ENCODE measurements around the gene XPOT. TPM values are rescaled to one million over a fixed set of nuclear protein-coding genes. Genes with fewer than 3 reads are reported as not detected.

The XPOT gene
- total RNA-seq, 2 experiments from 2014 or later = 88.2 to 93.4 TPM

DNA sequence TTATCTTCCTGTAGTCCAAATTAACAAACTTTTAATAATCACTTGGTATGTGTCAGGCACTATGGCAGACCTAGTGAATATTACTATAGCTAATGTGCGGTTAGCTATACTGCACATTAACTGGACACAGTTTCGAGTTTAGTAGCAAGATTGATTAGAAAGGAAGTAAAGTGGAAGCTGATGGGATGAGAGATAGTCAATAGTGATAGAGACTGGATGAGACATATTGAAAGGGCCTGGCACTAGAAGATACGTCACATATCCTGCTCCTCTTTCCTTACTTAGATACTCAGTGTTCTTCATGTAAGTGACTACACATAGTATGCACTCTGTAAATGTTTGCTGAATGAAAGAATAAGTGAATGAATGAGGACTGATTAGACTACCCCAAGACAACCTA is 53.3 kb downstream of the XPOT start:
- Mint-ChIP-seq H3K36me3 (ENCODE audit: low read depth) (peaks cover 35% of the 10 kb centered on the region), H3K27ac (no peak overlapping the region)
- POLR2A ChIA-PET = no interaction called here

DNA sequence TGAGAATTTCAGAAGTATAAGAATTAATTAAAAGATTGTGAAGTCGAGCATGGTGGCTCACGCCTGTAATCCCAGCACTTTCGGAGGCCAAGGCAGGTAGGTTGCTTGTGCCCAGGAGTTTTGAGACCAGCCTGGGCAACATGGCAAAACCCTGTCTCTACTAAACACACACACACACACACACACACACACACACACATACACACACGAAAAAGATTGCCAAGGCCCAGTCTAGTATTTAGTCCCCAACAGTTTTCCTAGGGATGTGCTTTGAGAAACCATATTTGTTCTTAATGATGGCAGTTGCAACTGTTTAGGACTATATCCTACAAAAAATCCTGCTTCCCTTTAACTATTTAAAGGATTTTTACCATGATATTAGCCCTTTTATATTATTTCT is 53.7 kb downstream of the XPOT start:
- Mint-ChIP-seq H3K4me3 (no peak overlapping the region), H3K27ac (no peak overlapping the region), H3K4me1 (peaks cover 44% of the 10 kb centered on the region), H3K27me3 (no peaks in the 10 kb centered on the region), H3K9me3 (no peaks in the 10 kb centered on the region), H3K36me3 (ENCODE audit: low read depth) (peaks cover 32% of the 10 kb centered on the region)
- no peak for DNase-seq
- ChIA-PET CTCF (no interaction called here), POLR2A (no interaction called here)

More for the DNA sequence above, 53.3 kb downstream of the XPOT start:
- DNase-seq = no peak
- Mint-ChIP-seq H3K27me3 (no peaks in the 10 kb centered on the region), H3K4me1 (peaks cover 46% of the 10 kb centered on the region), H3K4me3 (no peak overlapping the region), H3K9me3 (no peaks in the 10 kb centered on the region)
- CTCF ChIA-PET = interaction anchor here (0.6 kb wide), 1 partner anchor 157 kb away, joined by 3 read pairs; no protein-coding TSS in a partner anchor

DNA sequence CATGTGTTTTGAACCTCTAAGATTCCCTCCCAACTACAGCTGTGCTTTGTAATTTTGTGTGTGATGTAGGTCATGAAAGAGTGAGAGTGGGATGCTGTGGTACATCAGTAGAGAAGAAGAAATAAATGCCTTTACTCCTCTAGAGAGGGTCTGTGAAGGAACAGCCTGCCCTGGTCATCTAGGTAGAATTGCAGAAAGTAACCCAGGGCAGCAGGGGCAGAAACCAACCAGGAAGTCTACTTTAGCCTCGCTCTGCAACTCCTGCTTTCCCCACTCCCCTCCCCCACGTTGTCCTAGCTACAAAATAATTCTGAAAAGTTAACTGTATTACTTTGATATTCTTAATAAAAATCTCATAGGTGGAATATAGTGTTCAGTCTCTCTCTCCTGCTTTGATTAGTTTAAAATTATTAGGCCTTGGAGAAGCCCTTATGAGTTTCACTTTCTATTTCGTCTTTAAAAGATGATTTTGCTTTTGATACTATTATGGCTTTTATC is 55.3 kb downstream of the XPOT start:
- ChIA-PET POLR2A (interaction anchor here (0.6 kb wide), 1 partner anchor 49 kb away, joined by 3 read pairs; no protein-coding TSS in a partner anchor), CTCF (interaction anchor here (0.6 to 1.1 kb wide), 3 partner anchors 12 to 143 kb away, joined by 3 read pairs; no protein-coding TSS in a partner anchor)
- Mint-ChIP-seq H3K4me3 (peak overlapping the region; percentile 78), H3K9me3 (no peaks in the 10 kb centered on the region), H3K27ac (peak overlapping the region; percentile 95), H3K27me3 (no peaks in the 10 kb centered on the region), H3K4me1 (peaks cover 34% of the 10 kb centered on the region), H3K36me3 (ENCODE audit: low read depth) (peaks cover 33% of the 10 kb centered on the region)
- peak; percentile 12 for DNase-seq

DNA sequence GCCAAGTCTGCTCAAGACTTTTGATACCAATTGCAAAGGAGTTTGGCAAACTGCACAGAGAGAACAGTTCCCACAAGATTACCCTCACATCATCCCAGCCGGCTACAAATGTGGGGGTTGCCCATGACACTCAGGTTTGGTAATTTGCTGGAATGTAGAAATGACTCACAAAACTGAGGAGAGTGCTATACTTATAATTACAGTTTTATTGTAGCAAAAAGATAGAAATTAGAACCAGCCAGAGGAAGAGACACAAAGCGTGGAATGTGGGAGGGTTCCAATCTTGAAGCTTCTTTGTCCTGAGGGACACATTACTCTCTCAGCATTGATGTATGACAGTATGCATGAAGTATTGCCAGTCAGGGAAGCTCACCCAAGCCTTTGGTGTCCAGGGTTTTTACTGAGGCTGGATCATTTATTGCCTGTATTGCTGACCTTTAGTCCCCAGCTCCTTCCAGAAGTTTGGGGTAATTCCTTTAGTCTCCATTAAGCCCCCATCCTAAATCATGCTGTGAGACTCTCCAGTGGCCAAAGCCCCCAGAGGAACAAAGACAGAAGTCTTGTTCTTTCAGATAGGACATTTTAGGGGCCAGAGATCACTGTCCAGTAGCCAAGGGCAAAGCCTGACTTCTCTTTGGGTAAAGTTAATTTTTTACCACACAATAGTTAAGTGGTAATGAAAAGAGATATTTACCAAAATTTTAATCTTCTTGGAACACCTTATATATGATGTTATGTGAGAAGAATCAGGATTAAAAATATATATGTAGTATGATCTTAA is 57.6 kb downstream of the XPOT start:
- no peaks in the 10 kb centered on the region for H3K9me3 Mint-ChIP-seq
- H3K36me3 Mint-ChIP-seq (ENCODE audit: low read depth) = peaks cover 39% of the 10 kb centered on the region
- no peak for DNase-seq
- CTCF ChIA-PET = no interaction called here
- no peak overlapping the region for H3K4me3 Mint-ChIP-seq
- no peaks in the 10 kb centered on the region for H3K27me3 Mint-ChIP-seq
- H3K4me1 Mint-ChIP-seq = peaks cover 23% of the 10 kb centered on the region
- POLR2A ChIA-PET = no interaction called here
- H3K27ac Mint-ChIP-seq = no peak overlapping the region

DNA sequence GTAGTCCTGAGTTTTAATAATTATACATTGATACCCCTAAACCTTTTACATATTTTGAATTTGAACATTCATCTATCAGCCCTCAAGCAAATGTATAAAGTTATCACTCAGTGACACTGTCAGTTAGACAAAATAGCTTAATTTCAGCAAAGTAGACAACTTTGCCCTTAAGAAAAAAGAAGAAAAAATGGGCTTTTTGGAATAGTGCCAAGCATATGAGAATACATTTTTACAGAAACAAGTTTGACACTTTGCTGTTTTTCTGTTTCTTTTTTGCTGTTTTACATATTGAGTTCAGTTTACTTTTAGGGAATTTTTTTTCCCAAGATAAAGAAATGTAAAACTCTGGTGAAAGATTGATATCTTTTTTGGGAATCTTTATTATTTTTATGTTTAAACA is 62.0 kb downstream of the XPOT start:
- no peak for DNase-seq
- ChIA-PET CTCF (no interaction called here), POLR2A (no interaction called here)
- no peaks in the 10 kb centered on the region for H3K9me3 Mint-ChIP-seq
- no peaks in the 10 kb centered on the region for H3K4me1 Mint-ChIP-seq
- H3K27ac Mint-ChIP-seq = no peak overlapping the region
- H3K36me3 Mint-ChIP-seq (ENCODE audit: low read depth) = peaks cover 42% of the 10 kb centered on the region
- no peaks in the 10 kb centered on the region for H3K27me3 Mint-ChIP-seq
- no peak overlapping the region for H3K4me3 Mint-ChIP-seq

DNA sequence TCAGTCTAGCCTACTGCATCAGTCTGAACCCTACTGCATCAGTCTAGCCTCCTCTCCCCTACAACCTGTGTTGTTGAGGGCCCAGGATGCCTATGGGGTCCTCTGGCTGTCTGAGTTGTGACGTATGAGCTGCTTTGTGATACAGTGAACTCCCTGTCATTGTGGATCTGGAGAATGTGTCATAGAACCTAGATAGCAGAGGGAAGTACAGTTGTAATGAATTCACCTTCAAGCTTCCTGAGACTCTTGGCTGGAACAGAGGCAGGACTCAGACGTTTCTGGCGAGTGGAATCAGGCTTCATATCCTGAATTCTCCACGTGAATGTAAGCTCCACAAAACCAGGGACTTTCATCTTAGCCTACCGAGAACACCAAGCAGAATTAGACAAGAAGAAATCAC is 64.8 kb downstream of the XPOT start:
- CTCF ChIA-PET = interaction anchor here (0.7 to 1.1 kb wide), 4 partner anchors 14 to 1337 kb away, joined by 3 to 6 read pairs (median 4); no protein-coding TSS in a partner anchor
- no peak for DNase-seq
- Mint-ChIP-seq H3K4me3 (no peak overlapping the region), H3K36me3 (ENCODE audit: low read depth) (peaks cover 56% of the 10 kb centered on the region), H3K27me3 (no peaks in the 10 kb centered on the region), H3K4me1 (no peaks in the 10 kb centered on the region), H3K9me3 (no peaks in the 10 kb centered on the region), H3K27ac (no peak overlapping the region)
- POLR2A ChIA-PET = no interaction called here

DNA sequence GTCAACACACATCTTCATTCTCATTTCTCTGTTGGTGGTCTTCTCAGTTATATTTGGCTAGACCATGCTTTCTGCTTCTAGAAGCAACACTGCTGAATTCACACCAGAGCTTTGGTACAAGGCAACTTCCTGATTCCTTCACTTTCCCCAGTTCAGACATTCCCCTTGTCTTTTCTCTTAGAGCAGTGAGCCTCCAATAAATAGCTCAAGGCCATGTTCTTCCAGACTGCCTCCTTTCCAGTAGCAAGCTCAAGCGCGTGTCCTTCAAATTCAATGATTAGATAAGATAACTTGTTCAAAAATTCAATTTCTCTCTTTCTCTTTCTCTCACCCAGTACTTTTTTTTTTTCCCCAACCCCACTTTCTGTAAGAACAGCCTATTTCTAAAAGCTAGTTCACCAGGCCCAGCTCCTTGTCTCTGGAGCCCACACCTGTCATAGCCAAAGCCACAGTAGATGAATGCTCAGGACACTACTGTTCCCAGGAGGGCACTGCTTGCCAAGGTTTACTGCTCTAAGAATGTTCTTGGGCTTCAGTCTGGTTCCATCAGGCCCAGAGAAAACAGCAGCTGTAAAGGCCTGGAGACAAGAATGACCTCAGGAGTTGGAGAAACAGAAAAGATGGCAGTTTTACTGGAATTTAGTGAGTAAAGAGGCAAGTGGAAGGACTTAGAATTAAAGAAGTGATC is 65.4 kb downstream of the XPOT start:
- ChIA-PET CTCF (interaction anchor here (0.7 to 1.1 kb wide), 3 partner anchors 16 to 1337 kb away, joined by 3 to 6 read pairs (median 5); no protein-coding TSS in a partner anchor), POLR2A (no interaction called here)
- H3K4me1 Mint-ChIP-seq = no peaks in the 10 kb centered on the region
- no peak overlapping the region for H3K4me3 Mint-ChIP-seq
- H3K27me3 Mint-ChIP-seq = no peaks in the 10 kb centered on the region
- DNase-seq = no peak
- no peaks in the 10 kb centered on the region for H3K9me3 Mint-ChIP-seq
- peaks cover 59% of the 10 kb centered on the region for H3K36me3 Mint-ChIP-seq (ENCODE audit: low read depth)
- H3K27ac Mint-ChIP-seq = peak overlapping the region; percentile 37

DNA sequence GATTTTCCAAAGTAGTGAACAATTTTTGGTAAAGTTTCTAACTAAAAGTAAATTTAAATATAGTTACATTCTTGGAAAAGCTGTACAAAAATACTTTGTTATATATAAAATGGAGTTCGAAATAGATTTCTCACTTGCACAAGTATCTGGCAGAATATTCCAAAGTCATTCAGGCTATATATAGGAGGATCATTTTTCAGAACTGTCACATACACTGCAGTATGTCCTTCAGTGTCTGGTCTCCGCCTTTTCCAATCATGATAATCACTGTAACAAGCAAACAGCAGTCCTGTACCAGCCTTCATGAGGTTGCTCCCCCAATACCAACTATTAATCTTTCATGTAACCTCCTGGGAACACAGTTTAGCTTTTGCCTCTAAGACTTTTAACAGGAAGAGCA is 66.3 kb downstream of the XPOT start:
- POLR2A ChIA-PET = no interaction called here
- H3K27ac Mint-ChIP-seq = no peak overlapping the region
- CTCF ChIA-PET = interaction anchor here (1.1 kb wide), 1 partner anchor 209 kb away, joined by 3 read pairs; no protein-coding TSS in a partner anchor

DNA sequence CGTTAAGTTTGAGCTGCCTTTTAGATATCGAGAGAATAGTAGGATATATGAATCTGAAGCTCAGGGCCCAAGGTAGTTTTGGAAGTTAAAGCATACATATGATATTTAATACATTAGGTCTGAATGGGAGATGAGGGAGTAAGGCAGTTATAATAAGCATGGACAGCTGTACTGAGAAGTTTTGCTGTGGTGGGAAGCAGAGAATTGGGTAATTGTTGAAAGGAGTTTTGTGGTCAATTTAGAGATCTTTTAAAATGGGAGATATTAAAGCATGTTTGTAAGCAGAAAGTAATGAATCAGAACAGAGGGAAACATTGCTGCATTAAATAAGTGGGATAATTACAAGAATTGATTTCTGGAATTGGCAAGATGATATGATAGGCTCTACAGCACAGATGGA is 69.0 kb downstream of the XPOT start:
- Mint-ChIP-seq H3K4me3 (no peak overlapping the region), H3K4me1 (no peaks in the 10 kb centered on the region), H3K9me3 (peaks cover 15% of the 10 kb centered on the region), H3K27ac (no peak overlapping the region), H3K36me3 (ENCODE audit: low read depth) (peaks cover 71% of the 10 kb centered on the region), H3K27me3 (no peaks in the 10 kb centered on the region)
- ChIA-PET CTCF (interaction anchor here (0.9 to 1.2 kb wide), 2 partner anchors 10 to 29 kb away, joined by 3 read pairs; no protein-coding TSS in a partner anchor), POLR2A (no interaction called here)
- DNase-seq = no peak

More for the DNA sequence above, 66.3 kb downstream of the XPOT start:
- Mint-ChIP-seq H3K4me1 (no peaks in the 10 kb centered on the region), H3K4me3 (no peak overlapping the region), H3K36me3 (ENCODE audit: low read depth) (peaks cover 59% of the 10 kb centered on the region), H3K9me3 (peaks cover 4% of the 10 kb centered on the region), H3K27me3 (no peaks in the 10 kb centered on the region)
- DNase-seq = no peak

DNA sequence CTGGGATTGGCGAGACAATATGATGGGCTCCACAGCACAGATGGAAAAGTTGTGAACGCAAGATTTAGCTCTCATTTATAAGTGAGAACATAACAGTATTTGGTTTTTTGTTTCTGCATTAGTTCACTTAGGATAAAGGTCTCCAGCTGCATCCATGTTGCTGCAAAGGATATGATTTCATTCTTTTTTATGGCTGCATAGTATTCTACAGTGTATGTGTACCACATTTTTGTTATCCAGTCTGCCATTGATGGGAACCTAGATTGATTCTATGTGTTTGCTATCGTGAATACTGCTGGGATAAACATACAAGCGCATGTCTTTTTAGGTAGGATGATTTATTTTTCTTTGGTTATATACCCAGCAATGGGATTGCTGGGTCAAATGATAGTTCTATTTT is 71.3 kb downstream of the XPOT start:
- CTCF ChIA-PET = interaction anchor here (0.6 to 0.8 kb wide), 2 partner anchors 34 to 72 kb away, joined by 3 read pairs; no protein-coding TSS in a partner anchor
- Mint-ChIP-seq H3K27me3 (no peaks in the 10 kb centered on the region), H3K9me3 (peaks cover 15% of the 10 kb centered on the region), H3K36me3 (ENCODE audit: low read depth) (peaks cover 64% of the 10 kb centered on the region), H3K4me1 (no peaks in the 10 kb centered on the region), H3K27ac (no peak overlapping the region), H3K4me3 (no peak overlapping the region)
- no peak for DNase-seq
- POLR2A ChIA-PET = no interaction called here

DNA sequence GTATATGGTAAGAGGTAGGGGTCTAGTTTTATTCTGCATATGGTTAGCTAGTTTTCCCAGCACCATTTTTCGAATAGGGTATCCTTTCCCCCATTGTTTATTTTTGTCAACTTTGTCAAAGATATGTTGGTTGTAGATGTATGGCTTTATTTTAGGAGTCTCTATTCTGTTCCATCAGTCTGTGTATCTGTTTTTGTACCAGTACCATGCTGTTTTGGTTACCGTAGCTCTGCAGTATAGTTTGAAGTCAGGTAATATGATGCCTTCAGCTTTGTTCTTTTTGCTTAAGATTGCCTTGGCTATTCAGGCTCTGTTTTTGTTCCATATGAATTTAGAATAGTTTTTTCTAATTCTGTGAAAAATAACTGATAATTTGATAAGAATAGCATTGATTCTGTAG is 72.7 kb downstream of the XPOT start:
- no peaks in the 10 kb centered on the region for H3K4me1 Mint-ChIP-seq
- peaks cover 15% of the 10 kb centered on the region for H3K9me3 Mint-ChIP-seq
- peaks cover 59% of the 10 kb centered on the region for H3K36me3 Mint-ChIP-seq (ENCODE audit: low read depth)
- no peaks in the 10 kb centered on the region for H3K27me3 Mint-ChIP-seq
- no peak for DNase-seq
- H3K27ac Mint-ChIP-seq = no peak overlapping the region
- ChIA-PET POLR2A (no interaction called here), CTCF (interaction anchor here (1.0 kb wide), 1 partner anchor 15 kb away, joined by 3 read pairs; no protein-coding TSS in a partner anchor)
- no peak overlapping the region for H3K4me3 Mint-ChIP-seq

DNA sequence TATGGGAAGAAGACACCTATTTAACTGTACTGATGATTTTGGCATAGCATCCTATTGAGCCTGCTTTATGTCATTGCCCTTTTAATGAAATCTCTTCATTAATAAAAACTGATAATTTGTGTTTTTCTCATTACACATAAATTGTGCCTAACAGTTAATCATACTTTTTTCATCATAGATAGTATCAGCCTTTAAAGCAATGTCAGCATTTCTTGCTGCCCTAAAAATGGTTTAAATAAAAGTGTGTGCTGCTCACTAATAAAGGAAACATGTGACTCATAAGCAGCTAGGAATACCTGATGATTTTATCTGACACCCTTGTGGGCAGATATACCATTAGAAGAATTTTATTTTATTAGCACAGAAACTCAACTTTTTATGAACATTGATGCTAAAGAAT is 74.5 kb downstream of the XPOT start:
- CTCF ChIA-PET = no interaction called here

DNA sequence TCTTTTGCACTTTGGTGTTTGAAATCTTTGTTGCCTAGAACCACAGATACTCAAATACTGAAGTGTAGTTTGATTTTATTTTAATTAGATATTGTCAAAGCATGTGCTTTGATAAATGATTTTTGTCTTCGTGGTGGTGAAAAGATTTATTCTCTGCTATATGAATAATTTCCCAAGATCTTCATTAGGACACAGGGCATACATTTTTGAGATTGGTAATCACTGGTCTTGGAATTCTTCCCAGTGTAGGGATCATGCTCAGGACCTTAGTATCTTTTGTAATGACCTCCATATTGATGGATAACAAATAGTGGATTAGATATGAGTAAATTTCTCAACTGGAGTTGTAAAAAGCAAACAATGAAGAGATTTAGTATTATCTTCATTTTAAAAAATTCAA is 76.0 kb downstream of the XPOT start:
- no peak for DNase-seq
- Mint-ChIP-seq H3K27ac (no peak overlapping the region), H3K4me1 (no peaks in the 10 kb centered on the region), H3K4me3 (no peak overlapping the region), H3K27me3 (no peaks in the 10 kb centered on the region), H3K36me3 (ENCODE audit: low read depth) (peaks cover 43% of the 10 kb centered on the region), H3K9me3 (peaks cover 15% of the 10 kb centered on the region)
- ChIA-PET CTCF (no interaction called here), POLR2A (no interaction called here)

More for the DNA sequence above, 74.5 kb downstream of the XPOT start:
- Mint-ChIP-seq H3K4me1 (no peaks in the 10 kb centered on the region), H3K9me3 (peaks cover 15% of the 10 kb centered on the region), H3K27me3 (no peaks in the 10 kb centered on the region), H3K4me3 (no peak overlapping the region), H3K27ac (no peak overlapping the region), H3K36me3 (ENCODE audit: low read depth) (peaks cover 50% of the 10 kb centered on the region)
- POLR2A ChIA-PET = no interaction called here
- DNase-seq = no peak

Measured in activated CD4-positive, alpha-beta T cell treated with anti-CD3 and anti-CD28 coated beads, Interleukin-2, amount 10 ng/mL, durations not matched to agents 7 days and 5 days (primary cell).